Measurements from ENCODE around the gene SLC35E2B. TPM values are rescaled to one million over a fixed set of nuclear protein-coding genes. Genes with fewer than 3 reads are reported as not detected.

SLC35E2B gene
- total RNA-seq, 2 experiments from 2014 or later, result 75.3 to 77.0 TPM

DNA sequence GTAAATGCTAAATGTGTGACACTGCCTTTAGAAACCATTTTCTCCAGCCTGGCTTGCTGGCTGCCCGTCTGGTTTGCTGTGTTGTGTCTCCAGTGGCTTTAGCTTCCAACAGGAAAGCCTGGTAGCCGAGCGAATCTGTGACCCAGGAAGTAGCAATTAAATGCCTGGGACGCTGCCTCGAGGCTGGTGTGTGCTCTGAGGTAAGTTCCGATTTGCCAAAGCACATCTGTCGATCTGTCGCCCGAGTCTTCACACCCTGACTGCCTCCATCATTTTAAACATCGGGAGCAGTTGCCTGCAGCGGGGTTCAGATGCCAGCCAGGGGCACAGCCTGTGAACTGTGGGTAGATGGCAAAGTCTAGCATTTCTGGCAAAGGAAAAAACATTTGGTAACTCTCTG, 75.1 kb downstream of the SLC35E2B start:
- DNase-seq, result no peak
- POLR2A ChIA-PET, result interaction anchor here (5.0 kb wide), 1 partner anchor 12 kb away, joined by 76 read pairs; the partner anchor contains the start of gene MMP23B
- Mint-ChIP-seq H3K4me3 (peak overlapping the region; percentile 84), H3K27ac (no peak overlapping the region), H3K27me3 (no peaks in the 10 kb centered on the region), H3K9me3 (no peaks in the 10 kb centered on the region), H3K4me1 (peaks cover 17% of the 10 kb centered on the region), H3K36me3 (peaks cover 5% of the 10 kb centered on the region)
- no peak for ATAC-seq (ENCODE audit: low read depth)

- Mint-ChIP-seq H3K4me3 (peak overlapping the region; percentile 84), H3K9me3 (no peaks in the 10 kb centered on the region), H3K27ac (no peak overlapping the region), H3K36me3 (peaks cover 5% of the 10 kb centered on the region), H3K27me3 (no peaks in the 10 kb centered on the region), H3K4me1 (peaks cover 17% of the 10 kb centered on the region)
- DNase-seq, result no peak
- POLR2A ChIA-PET, result interaction anchor here (5.0 kb wide), 1 partner anchor 13 kb away, joined by 76 read pairs; the partner anchor contains the start of gene MMP23B
- ATAC-seq (ENCODE audit: low read depth), result no peak
Measured at GRCh38 chr1:1616838-1617237, 75.8 kb downstream of the SLC35E2B start.

DNA sequence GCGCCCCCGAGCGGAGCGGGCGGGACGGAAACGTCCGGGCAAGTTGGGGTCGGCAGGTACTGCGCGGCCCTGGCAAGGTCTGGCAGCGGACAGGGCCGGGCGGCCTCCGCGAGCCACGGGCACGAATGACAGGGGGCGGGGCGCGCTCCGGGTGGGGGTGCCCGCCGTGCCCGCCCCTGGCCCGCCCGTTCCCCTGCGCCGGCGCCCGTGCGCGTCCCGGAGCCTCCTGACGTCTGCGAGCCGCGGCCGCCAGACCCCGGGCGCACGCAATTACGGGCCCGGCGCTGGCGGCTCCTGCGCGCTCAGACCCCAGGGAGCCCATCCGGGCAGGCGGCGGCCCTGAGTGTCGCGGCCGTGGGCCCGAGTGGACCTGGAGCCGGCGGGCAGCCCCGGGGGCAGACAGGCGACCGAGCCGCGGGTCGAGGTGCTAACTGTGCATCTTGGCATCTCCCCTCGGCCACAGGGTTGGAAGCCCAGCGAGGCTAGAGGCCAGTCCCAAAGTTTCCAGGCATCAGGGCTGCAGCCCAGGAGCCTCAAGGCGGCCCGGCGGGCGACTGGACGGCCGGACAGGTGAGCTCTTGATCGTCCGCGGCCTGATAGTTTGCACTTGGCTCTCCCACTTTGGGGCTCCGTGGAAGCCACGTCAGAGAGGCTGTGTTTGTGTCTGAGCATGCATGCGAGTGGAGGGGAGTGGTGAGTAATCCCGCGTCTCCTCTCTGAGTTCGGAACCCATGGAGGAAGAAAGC, 76.4 kb downstream of the SLC35E2B start:
- POLR2A ChIA-PET, result interaction anchor here (0.6 to 5.0 kb wide), 10 partner anchors 8 to 241 kb away, joined by 3 to 76 read pairs (median 9); partner anchors contain the start of genes AURKAIP1, MMP23B, MRPL20 and SSU72
- H3K36me3 Mint-ChIP-seq, result peaks cover 5% of the 10 kb centered on the region
- DNase-seq (no peak), ATAC-seq (ENCODE audit: low read depth) (peak; percentile 11)
- peak overlapping the region; percentile 84 for H3K4me3 Mint-ChIP-seq
- no peaks in the 10 kb centered on the region for H3K9me3 Mint-ChIP-seq
- no peaks in the 10 kb centered on the region for H3K27me3 Mint-ChIP-seq
- H3K4me1 Mint-ChIP-seq, result peaks cover 18% of the 10 kb centered on the region
- H3K27ac Mint-ChIP-seq, result peak overlapping the region; percentile 72

- peaks cover 5% of the 10 kb centered on the region for H3K36me3 Mint-ChIP-seq
- H3K4me3 Mint-ChIP-seq, result peak within 1 kb of the TSS; percentile 89
- DNase-seq (peak; percentile 100), ATAC-seq (ENCODE audit: low read depth) (peak; percentile 86)
- POLR2A ChIA-PET, result interaction anchor here (0.6 to 5.0 kb wide), 11 partner anchors 9 to 240 kb away, joined by 3 to 76 read pairs (median 8); partner anchors contain the start of genes AURKAIP1, CCNL2, MMP23B and MRPL20
- no peaks in the 10 kb centered on the region for H3K27me3 Mint-ChIP-seq
- H3K27ac Mint-ChIP-seq, result peak within 1 kb of the TSS; percentile 90
- H3K4me1 Mint-ChIP-seq, result peaks cover 19% of the 10 kb centered on the region
- H3K9me3 Mint-ChIP-seq, result no peaks in the 10 kb centered on the region
Measured at GRCh38 chr1:1615256-1616044, 77.1 kb downstream of the SLC35E2B start, which contains the start of gene MIB2. Gene MIB2, plus strand, starts transcription at chr1:1615500. Its CDS starts 7,953 bp downstream, at chr1:1623453.

GRCh38 chr1:1614954-1615255, 77.7 kb downstream of the SLC35E2B start:
- Mint-ChIP-seq H3K4me3 (peak overlapping the region; percentile 89), H3K27me3 (no peaks in the 10 kb centered on the region), H3K27ac (peak overlapping the region; percentile 90), H3K9me3 (no peaks in the 10 kb centered on the region), H3K36me3 (peaks cover 5% of the 10 kb centered on the region), H3K4me1 (peaks cover 19% of the 10 kb centered on the region)
- DNase-seq (no peak), ATAC-seq (ENCODE audit: low read depth) (no peak)
- POLR2A ChIA-PET, result interaction anchor here (1.3 to 5.0 kb wide), 10 partner anchors 8 to 240 kb away, joined by 3 to 76 read pairs (median 9); partner anchors contain the start of genes AURKAIP1, CCNL2, MMP23B and SSU72

DNA sequence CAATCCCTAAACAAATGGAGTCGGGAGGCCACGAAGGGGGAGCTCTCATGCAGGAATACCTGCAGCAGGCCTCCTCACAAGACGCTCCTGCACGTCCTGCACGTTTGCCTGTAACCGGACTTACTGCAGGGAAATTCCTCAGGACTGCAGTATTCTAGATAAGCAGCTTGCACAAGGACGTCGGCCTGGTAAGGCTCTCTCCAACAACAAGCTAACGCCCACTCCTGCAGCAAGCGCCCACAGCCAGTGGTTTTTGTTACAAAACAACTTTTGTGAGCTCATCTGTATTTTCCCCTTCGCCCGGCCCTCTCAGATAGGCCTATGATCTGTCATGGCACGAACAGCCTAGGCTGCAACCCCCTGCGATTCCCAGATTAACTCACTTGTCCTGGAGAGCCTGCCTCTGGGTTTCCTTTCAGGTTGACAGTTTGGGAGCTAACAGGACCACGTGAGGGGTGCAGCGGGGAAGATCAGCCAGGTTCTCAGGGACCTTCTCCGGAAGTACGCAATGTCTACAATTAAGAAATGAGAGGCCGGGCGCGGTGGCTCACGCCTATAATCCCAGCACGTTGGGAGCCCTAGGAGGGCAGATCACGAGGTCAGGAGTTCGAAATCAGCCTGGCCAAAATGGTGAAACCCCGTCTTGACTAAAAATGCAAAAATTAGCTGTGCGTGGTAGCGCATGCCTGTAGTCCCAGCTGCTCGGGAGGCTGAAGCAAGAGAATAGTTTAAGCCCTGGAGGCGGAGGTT, 78.2 kb downstream of the SLC35E2B start:
- Mint-ChIP-seq H3K9me3 (no peaks in the 10 kb centered on the region), H3K36me3 (peaks cover 5% of the 10 kb centered on the region), H3K4me1 (peaks cover 19% of the 10 kb centered on the region), H3K4me3 (peak overlapping the region; percentile 89), H3K27me3 (no peaks in the 10 kb centered on the region), H3K27ac (peak overlapping the region; percentile 90)
- POLR2A ChIA-PET, result interaction anchor here (1.3 to 5.0 kb wide), 11 partner anchors 8 to 239 kb away, joined by 3 to 76 read pairs (median 8); partner anchors contain the start of genes AURKAIP1, CCNL2, MMP23B and SSU72
- ATAC-seq (ENCODE audit: low read depth) (no peak), DNase-seq (peak; percentile 57)

DNA sequence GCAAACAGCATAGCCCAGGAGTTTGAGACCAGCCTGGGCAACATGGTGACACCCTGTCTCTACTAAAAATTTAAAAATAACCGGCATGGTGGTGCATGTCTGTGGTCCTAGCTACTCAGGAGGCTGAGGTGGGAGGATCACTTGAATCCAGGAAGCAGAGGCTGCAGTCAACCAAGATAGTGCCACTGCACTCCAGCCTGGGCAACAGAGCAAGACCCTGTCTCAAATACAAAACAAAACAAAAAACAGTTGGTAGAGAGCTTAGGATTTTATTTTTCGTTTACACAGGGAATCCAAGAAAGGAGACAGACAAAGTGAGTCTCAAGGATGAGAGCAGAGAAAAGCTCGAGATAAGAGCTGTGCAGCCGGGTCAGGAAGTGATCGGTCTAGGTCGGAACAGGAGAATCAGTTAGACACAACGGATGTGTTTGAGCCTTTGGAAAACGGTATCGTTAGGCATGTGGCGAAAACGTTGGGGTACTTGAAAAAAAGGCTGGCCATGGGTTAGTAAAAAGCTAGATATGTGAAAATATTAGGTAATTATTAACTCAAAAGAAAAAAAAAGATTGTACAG, 79.0 kb downstream of the SLC35E2B start:
- ATAC-seq (ENCODE audit: low read depth) (no peak), DNase-seq (no peak)
- no peaks in the 10 kb centered on the region for H3K9me3 Mint-ChIP-seq
- no peaks in the 10 kb centered on the region for H3K27me3 Mint-ChIP-seq
- peak overlapping the region; percentile 89 for H3K4me3 Mint-ChIP-seq
- H3K4me1 Mint-ChIP-seq, result peaks cover 19% of the 10 kb centered on the region
- H3K27ac Mint-ChIP-seq, result peak overlapping the region; percentile 90
- POLR2A ChIA-PET, result interaction anchor here (1.3 to 5.0 kb wide), 9 partner anchors 9 to 238 kb away, joined by 3 to 76 read pairs (median 8); partner anchors contain the start of genes AURKAIP1, CCNL2, MMP23B and SSU72
- H3K36me3 Mint-ChIP-seq, result peaks cover 5% of the 10 kb centered on the region

DNA sequence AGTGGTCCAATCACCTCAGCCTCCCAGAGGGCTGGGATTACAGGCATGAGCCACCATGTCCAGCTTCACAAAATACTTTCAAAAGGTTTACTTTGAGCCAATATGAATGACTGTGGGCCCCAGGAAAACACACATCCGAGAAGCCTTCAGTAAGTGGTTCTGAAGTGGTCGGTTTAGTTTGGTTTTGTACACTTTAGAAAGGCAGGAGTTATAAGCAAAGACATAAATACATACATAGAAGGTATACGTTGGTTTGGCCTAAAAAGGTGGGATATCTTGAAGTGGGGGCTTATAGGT, 80.5 kb downstream of the SLC35E2B start:
- H3K4me1 Mint-ChIP-seq, result peaks cover 21% of the 10 kb centered on the region
- H3K27me3 Mint-ChIP-seq, result no peaks in the 10 kb centered on the region
- POLR2A ChIA-PET, result no interaction called here
- H3K4me3 Mint-ChIP-seq, result no peak overlapping the region
- no peak for ATAC-seq (ENCODE audit: low read depth)
- no peaks in the 10 kb centered on the region for H3K9me3 Mint-ChIP-seq
- H3K27ac Mint-ChIP-seq, result no peak overlapping the region
- H3K36me3 Mint-ChIP-seq, result peaks cover 5% of the 10 kb centered on the region
- DNase-seq, result no peak

DNA sequence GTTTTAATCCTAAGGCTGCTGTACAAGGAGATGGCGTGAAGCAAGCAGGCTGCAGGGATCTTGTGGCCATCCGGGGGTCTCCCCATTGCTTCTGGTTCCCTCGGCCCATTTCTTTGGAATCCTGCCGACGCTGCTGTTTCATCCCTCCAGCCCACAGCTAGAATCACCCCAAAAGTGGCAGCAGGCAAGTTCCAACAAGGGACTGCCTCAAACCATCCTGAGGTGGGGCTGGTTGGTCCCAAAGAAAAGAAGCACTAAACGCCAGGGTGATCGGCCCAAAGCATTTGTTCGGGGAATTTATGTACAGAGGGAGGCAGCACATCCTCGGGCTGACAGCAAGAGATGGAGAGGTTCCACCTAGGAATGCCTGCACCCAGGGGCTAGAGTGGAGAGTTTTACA, 81.8 kb downstream of the SLC35E2B start:
- H3K4me3 Mint-ChIP-seq, result no peak overlapping the region
- DNase-seq (no peak), ATAC-seq (ENCODE audit: low read depth) (no peak)
- H3K4me1 Mint-ChIP-seq, result peaks cover 21% of the 10 kb centered on the region
- H3K27ac Mint-ChIP-seq, result no peak overlapping the region
- no peaks in the 10 kb centered on the region for H3K9me3 Mint-ChIP-seq
- H3K36me3 Mint-ChIP-seq, result peaks cover 5% of the 10 kb centered on the region
- no peaks in the 10 kb centered on the region for H3K27me3 Mint-ChIP-seq
- POLR2A ChIA-PET, result no interaction called here

- ATAC-seq (ENCODE audit: low read depth), result no peak
- POLR2A ChIA-PET, result no interaction called here
Measured at GRCh38 chr1:1609822-1610485, 82.6 kb downstream of the SLC35E2B start.

More at GRCh38 chr1:1609822-1610485, 82.6 kb downstream of the SLC35E2B start:
- no peaks in the 10 kb centered on the region for H3K9me3 Mint-ChIP-seq
- no peak overlapping the region for H3K27ac Mint-ChIP-seq
- H3K4me1 Mint-ChIP-seq, result peaks cover 20% of the 10 kb centered on the region
- H3K36me3 Mint-ChIP-seq, result peaks cover 5% of the 10 kb centered on the region
- no peak overlapping the region for H3K4me3 Mint-ChIP-seq
- no peaks in the 10 kb centered on the region for H3K27me3 Mint-ChIP-seq
- DNase-seq, result no peak

All from activated naive CD8-positive, alpha-beta T cell treated with anti-CD3 and anti-CD28 coated beads, Interleukin-2, amount 10 ng/mL, durations not matched to agents 7 days and 5 days (primary cell).